WTC11 (cell line): Measurements from ENCODE around the gene COPE. TPM values are rescaled to one million over a fixed set of nuclear protein-coding genes. Genes with fewer than 3 reads are reported as not detected.
A peak's percentile ranks its signal among the peaks of the same experiment; 100 is the strongest.

Experiments used
- ATAC-seq: fragments of 200-7000 bp; cut with Tn5 transposase; 2 replicates; pipeline ENCODE4 v1.10.0; 2021; ENCODE audit warnings: mild to moderate bottlenecking, moderate library complexity
- CTCF ChIA-PET: fragments of 300-600 bp; sonication (Branson Sonifier 250); formaldehyde crosslinking; loops from one replicate; lab custom pipeline; 2021; ENCODE audit warnings: antibody characterized with exemption; lab: Charles Lee
- POLR2A ChIA-PET: fragments of 350-600 bp; sonication (Branson Sonifier 250); formaldehyde crosslinking; loops from one replicate; lab custom pipeline; 2021; ENCODE audit warnings: antibody characterized with exemption; lab: Charles Lee
- DNase-seq: peaks from one replicate; pipeline ENCODE4 v3.0.0; 2021; ENCODE audit warnings: low spot score
- H3K27ac Mint-ChIP-seq: 2 replicates; pipeline ENCODE4 v1.8.0; 2021; ENCODE audit warnings: mixed read lengths
- H3K27me3 Mint-ChIP-seq: 2 replicates; pipeline ENCODE4 v1.8.0; 2021; ENCODE audit warnings: low read depth, mild to moderate bottlenecking, moderate library complexity, mixed read lengths
- H3K36me3 Mint-ChIP-seq: 2 replicates; pipeline ENCODE4 v1.8.0; 2021; ENCODE audit warnings: mixed read lengths
- H3K4me1 Mint-ChIP-seq: 2 replicates; pipeline ENCODE4 v1.8.0; 2022; ENCODE audit warnings: mixed read lengths
- H3K4me3 Mint-ChIP-seq: 2 replicates; pipeline ENCODE4 v1.8.0; 2021; ENCODE audit warnings: mild to moderate bottlenecking, moderate library complexity, mixed read lengths
- H3K9me3 Mint-ChIP-seq: 2 replicates; pipeline ENCODE4 v1.8.0; 2021; ENCODE audit warnings: mixed read lengths
- GRHL2 ChIP-seq: fragments of 250-450 bp; sonication (Bioruptor Pico); IDR thresholded peaks from 2 replicates; pipeline ENCODE4 v1.8.0; 2022; ENCODE audit warnings: mild to moderate bottlenecking, moderate library complexity; ENCODE audit not compliant: insufficient replicate concordance, severe bottlenecking
- GTF2I ChIP-seq: fragments of 250-450 bp; sonication (Bioruptor Pico); conservative IDR thresholded peaks from 2 replicates; pipeline ENCODE4 v1.4.0; 2021; ENCODE audit warnings: mild to moderate bottlenecking
- IRF1 ChIP-seq: sonication (generic); formaldehyde crosslinking; IDR thresholded peaks from 2 replicates; pipeline ENCODE4 v1.8.0; 2023; ENCODE audit warnings: missing genetic modification reagents
- MYBL2 ChIP-seq: sonication (generic); formaldehyde crosslinking; IDR thresholded peaks from 2 replicates; pipeline ENCODE4 v1.8.1; 2023; ENCODE audit warnings: mild to moderate bottlenecking, moderate library complexity, missing genetic modification reagents
- NR1H2 ChIP-seq: sonication (generic); formaldehyde crosslinking; IDR thresholded peaks from 2 replicates; pipeline ENCODE4 v1.9.0; 2021; ENCODE audit warnings: mild to moderate bottlenecking, moderate library complexity, missing genetic modification reagents
- PRDM15 ChIP-seq: sonication (generic); formaldehyde crosslinking; IDR thresholded peaks from 2 replicates; pipeline ENCODE4 v1.8.0; 2022; ENCODE audit warnings: missing genetic modification reagents
- PRRX2 ChIP-seq: fragments of 250-450 bp; sonication (Bioruptor Pico); IDR thresholded peaks from 2 replicates; pipeline ENCODE4 v1.8.0; 2021; ENCODE audit warnings: mild to moderate bottlenecking
- SP1 ChIP-seq: sonication (generic); formaldehyde crosslinking; conservative IDR thresholded peaks from 2 replicates; pipeline ENCODE4 v1.8.1; 2022; ENCODE audit warnings: missing genetic modification reagents
- STAT6 ChIP-seq: sonication (generic); formaldehyde crosslinking; conservative IDR thresholded peaks from 2 replicates; pipeline ENCODE4 v1.8.1; 2023; ENCODE audit warnings: mild to moderate bottlenecking, low read depth, missing genetic modification reagents, moderate library complexity
- ZBTB43 ChIP-seq: sonication (generic); formaldehyde crosslinking; IDR thresholded peaks from 2 replicates; pipeline ENCODE4 v1.8.1; 2023; ENCODE audit warnings: mild to moderate bottlenecking, missing genetic modification reagents
- ZNF121 ChIP-seq: sonication (generic); formaldehyde crosslinking; IDR thresholded peaks from 2 replicates; pipeline ENCODE4 v1.8.0; 2023; ENCODE audit warnings: missing genetic modification reagents
- ZNF232 ChIP-seq: sonication (generic); formaldehyde crosslinking; IDR thresholded peaks from 2 replicates; pipeline ENCODE4 v1.8.0; 2022; ENCODE audit warnings: mild to moderate bottlenecking, missing genetic modification reagents
- ZNF425 ChIP-seq: fragments of 250-450 bp; sonication (Bioruptor Pico); conservative IDR thresholded peaks from 2 replicates; pipeline ENCODE4 v1.9.0; 2021; ENCODE audit warnings: mild to moderate bottlenecking
- total RNA-seq: library from RNA; stranded (reverse); gene quantifications from 3 replicates; pipeline ENCODE4 v1.2.3, GENCODE V29; 2021
- TF ChIP-seq, protein P1 (sequence below): sonication (generic); formaldehyde crosslinking; IDR thresholded peaks from 2 replicates; pipeline ENCODE4 v1.8.0; 2022; ENCODE audit warnings: mild to moderate bottlenecking, missing genetic modification reagents
- TF ChIP-seq, protein P2 (sequence below): sonication (generic); formaldehyde crosslinking; IDR thresholded peaks from 2 replicates; pipeline ENCODE4 v1.8.1; 2023; ENCODE audit warnings: mild to moderate bottlenecking, missing genetic modification reagents, moderate library complexity

Gene COPE
- total RNA-seq, 1 experiment from 2014 or later = 228 TPM

- TF ChIP-seq PRDM15 (CRISPR knock-in tag) (no peak), ZNF232 (CRISPR knock-in tag) (no peak), MYBL2 (no peak), STAT6 (no peak), PRRX2 (CRISPR knock-in tag) (no peak)
These were observed 47.1 kb upstream of the COPE start (continued) for GRCh38 chr19:18966307-18966706.

GRCh38 chr19:18964121-18964520, 44.9 kb upstream of the COPE start:
- Mint-ChIP-seq H3K4me3 (no peak overlapping the region), H3K27me3 (peaks cover 21% of the 10 kb centered on the region), H3K9me3 (peaks cover 4% of the 10 kb centered on the region; the same call in 1 of the 2 replicates), H3K27ac (no peak overlapping the region), H3K4me1 (peaks cover 17% of the 10 kb centered on the region), H3K36me3 (no peaks in the 10 kb centered on the region)
- POLR2A ChIA-PET = no interaction called here
- CTCF ChIA-PET = no interaction called here
- no peak for ATAC-seq
- TF ChIP-seq NR1H2 = no peak
- no peak for TF ChIP-seq ZBTB43 (CRISPR knock-in tag)
- no peak for TF ChIP-seq IRF1 (CRISPR knock-in tag)
- TF ChIP-seq ZNF121 = no peak
- TF ChIP-seq ZNF425 (CRISPR knock-in tag) = no peak
- no peak for DNase-seq

DNA sequence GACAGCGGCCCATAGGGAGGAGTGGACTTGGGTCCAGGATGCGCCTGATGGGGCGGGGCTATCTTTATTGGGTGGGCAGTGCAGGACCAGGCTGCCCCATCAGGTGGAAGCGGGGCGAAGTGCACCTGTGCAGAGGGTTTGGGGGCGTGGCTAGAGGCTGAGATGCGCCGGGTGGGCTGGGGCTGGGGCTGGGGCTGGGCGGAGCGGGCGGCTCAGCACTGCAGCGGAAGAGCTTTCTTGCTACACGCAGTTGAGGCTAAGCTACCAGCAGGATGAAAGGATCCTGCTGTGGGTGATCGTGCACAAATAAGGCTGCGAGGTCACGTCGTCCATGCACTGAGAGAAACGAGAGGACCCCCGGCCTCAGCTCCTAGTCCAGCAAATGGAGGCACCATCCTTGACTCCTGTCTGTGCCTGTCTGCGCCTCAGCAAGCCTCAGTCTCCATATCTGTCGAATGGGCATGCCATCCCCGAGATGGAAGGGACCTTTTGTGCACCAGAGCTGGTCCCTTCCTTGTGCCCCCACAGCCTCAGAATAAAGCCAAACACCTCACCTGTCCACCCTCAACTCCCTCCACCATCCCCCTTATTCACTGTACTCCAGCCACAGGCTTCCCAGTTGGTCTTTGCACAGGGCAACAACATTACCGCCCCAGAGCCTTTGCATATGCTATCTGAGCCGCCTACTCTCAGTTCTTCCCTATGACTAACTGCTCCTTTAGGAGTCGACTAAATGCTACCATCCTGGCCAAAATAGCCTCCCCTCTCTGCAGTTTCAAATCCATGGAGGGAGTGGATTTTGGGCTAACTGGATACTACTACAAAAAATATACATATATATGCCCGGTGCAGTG, 42.8 kb upstream of the COPE start:
- DNase-seq (peak; percentile 97), ATAC-seq (peak; percentile 99)
- Mint-ChIP-seq H3K9me3 (no peaks in the 10 kb centered on the region), H3K27me3 (peaks cover 28% of the 10 kb centered on the region), H3K4me1 (peaks cover 15% of the 10 kb centered on the region), H3K27ac (peak overlapping the region; percentile 79), H3K36me3 (no peaks in the 10 kb centered on the region), H3K4me3 (peak overlapping the region; percentile 54)
- CTCF ChIA-PET = interaction anchor here (0.6 to 1.4 kb wide), 12 partner anchors 9 to 66 kb away, joined by 3 to 9 read pairs (median 4); partner anchors contain the start of genes CERS1, COPE and DDX49
- POLR2A ChIA-PET = interaction anchor here (0.5 to 0.7 kb wide), 2 partner anchors 15 to 703 kb away, joined by 3 to 11 read pairs; no protein-coding TSS in a partner anchor
- TF ChIP-seq, protein P1, sequence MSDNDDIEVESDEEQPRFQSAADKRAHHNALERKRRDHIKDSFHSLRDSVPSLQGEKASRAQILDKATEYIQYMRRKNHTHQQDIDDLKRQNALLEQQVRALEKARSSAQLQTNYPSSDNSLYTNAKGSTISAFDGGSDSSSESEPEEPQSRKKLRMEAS = peak; percentile 31; the same call in 1 of the 2 replicates
- TF ChIP-seq PRRX2 (CRISPR knock-in tag) (peak; percentile 27; the same call in 1 of the 2 replicates), ZNF121 (0 out of 2 replicates have a peak, but pooled peaks have one; percentile 7), SP1 (0 out of 2 replicates have a peak, but pooled peaks have one; percentile 23), GRHL2 (no peak), GTF2I (peak; percentile 99)
- TF ChIP-seq, protein P2, sequence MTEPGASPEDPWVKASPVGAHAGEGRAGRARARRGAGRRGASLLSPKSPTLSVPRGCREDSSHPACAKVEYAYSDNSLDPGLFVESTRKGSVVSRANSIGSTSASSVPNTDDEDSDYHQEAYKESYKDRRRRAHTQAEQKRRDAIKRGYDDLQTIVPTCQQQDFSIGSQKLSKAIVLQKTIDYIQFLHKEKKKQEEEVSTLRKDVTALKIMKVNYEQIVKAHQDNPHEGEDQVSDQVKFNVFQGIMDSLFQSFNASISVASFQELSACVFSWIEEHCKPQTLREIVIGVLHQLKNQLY (CRISPR knock-in tag) = no peak
